ENCODE data around the gene PIK3CB. TPM values are rescaled to one million over a fixed set of nuclear protein-coding genes. Genes with fewer than 3 reads are reported as not detected.

PIK3CB gene
- total RNA-seq, 2 donors from 2014 or later = 51.4 to 53.0 TPM

DNA sequence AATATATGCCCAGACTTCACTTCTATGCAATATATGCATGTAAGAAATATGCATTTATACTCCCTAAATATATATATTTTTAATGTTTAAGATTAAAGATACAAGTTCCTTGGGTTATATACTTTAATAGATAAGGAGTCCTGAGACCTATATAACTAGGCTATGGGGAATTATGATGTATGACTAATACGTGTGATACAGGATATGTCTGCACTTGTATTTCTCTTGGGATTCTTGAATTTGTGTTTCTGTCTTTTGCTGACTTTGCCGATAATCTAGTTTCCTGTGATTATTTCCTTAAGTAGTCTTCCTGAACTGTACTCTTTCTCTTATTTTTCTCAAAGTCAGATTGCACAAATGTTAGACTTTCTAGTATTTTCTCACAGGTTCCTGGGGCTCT lies 109.6 kb downstream of the PIK3CB start:
- Histone ChIP-seq H3K9ac (ENCODE audit: extremely low read depth, low read length, poor library complexity, severe bottlenecking) (no peak overlapping the region), H3K27ac (ENCODE audit: low read depth, low read length) (no peak overlapping the region), H3K9me3 (ENCODE audit: control insufficient read depth, low read length) (no peaks in the 10 kb centered on the region), H3K4me1 (ENCODE audit: control insufficient read depth, insufficient read depth, low read length) (no peaks in the 10 kb centered on the region), H3K4me3 (ENCODE audit: low read length) (no peak overlapping the region), H3K36me3 (ENCODE audit: control insufficient read depth, insufficient read depth, low read length) (peaks cover 67% of the 10 kb centered on the region), H3K27me3 (ENCODE audit: control insufficient read depth, insufficient read depth, low read length, poor library complexity, severe bottlenecking) (no peaks in the 10 kb centered on the region)
- no peak for DNase-seq
- Mint-ChIP-seq H3K36me3 (ENCODE audit: low read depth) (peaks cover 31% of the 10 kb centered on the region), H3K4me1 (no peaks in the 10 kb centered on the region), H3K27ac (no peak overlapping the region), H3K9me3 (no peaks in the 10 kb centered on the region), H3K4me3 (no peak overlapping the region), H3K27me3 (ENCODE audit: insufficient read depth) (no peaks in the 10 kb centered on the region)
- WGBS, 2 experiments (ENCODE audit: insufficient coverage in 1 of 2, insufficient read length in 1 of 2) = 92% methylated on average over 2 of the region's 2 CpGs; no CpG with 5 or more reads in 1 of the 2 experiments
- TF ChIP-seq, protein P1, sequence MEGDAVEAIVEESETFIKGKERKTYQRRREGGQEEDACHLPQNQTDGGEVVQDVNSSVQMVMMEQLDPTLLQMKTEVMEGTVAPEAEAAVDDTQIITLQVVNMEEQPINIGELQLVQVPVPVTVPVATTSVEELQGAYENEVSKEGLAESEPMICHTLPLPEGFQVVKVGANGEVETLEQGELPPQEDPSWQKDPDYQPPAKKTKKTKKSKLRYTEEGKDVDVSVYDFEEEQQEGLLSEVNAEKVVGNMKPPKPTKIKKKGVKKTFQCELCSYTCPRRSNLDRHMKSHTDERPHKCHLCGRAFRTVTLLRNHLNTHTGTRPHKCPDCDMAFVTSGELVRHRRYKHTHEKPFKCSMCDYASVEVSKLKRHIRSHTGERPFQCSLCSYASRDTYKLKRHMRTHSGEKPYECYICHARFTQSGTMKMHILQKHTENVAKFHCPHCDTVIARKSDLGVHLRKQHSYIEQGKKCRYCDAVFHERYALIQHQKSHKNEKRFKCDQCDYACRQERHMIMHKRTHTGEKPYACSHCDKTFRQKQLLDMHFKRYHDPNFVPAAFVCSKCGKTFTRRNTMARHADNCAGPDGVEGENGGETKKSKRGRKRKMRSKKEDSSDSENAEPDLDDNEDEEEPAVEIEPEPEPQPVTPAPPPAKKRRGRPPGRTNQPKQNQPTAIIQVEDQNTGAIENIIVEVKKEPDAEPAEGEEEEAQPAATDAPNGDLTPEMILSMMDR (conservative IDR thresholded peaks at IDR 0.05) = no peak

DNA sequence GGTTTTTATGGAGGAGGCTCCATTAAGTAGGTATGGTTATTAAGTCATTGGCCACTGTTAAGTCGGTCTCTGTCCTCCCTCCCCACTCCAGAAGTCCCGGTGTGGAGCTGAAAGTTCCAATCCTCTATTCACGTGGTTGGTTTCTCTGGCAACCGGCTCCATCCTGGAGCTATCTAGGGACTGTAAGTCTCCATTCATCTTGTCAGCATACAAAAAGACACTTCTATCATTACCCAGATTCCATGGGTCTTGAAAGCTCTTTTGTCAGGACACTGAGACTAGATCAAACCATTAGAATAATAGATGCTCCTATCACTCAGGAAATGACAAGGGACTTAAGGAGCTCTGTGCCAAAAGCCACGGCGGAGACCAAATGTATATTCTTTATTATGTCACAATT lies 110.3 kb downstream of the PIK3CB start:
- Histone ChIP-seq H3K9ac (ENCODE audit: extremely low read depth, low read length, poor library complexity, severe bottlenecking) (no peak overlapping the region), H3K4me3 (ENCODE audit: low read length) (no peak overlapping the region), H3K27me3 (ENCODE audit: control insufficient read depth, insufficient read depth, low read length, poor library complexity, severe bottlenecking) (no peaks in the 10 kb centered on the region), H3K9me3 (ENCODE audit: control insufficient read depth, low read length) (no peaks in the 10 kb centered on the region), H3K27ac (ENCODE audit: low read depth, low read length) (peak overlapping the region; percentile 44), H3K4me1 (ENCODE audit: control insufficient read depth, insufficient read depth, low read length) (no peaks in the 10 kb centered on the region), H3K36me3 (ENCODE audit: control insufficient read depth, insufficient read depth, low read length) (peaks cover 67% of the 10 kb centered on the region)
- Mint-ChIP-seq H3K27me3 (ENCODE audit: insufficient read depth) (no peaks in the 10 kb centered on the region), H3K36me3 (ENCODE audit: low read depth) (peaks cover 34% of the 10 kb centered on the region), H3K4me1 (no peaks in the 10 kb centered on the region), H3K9me3 (no peaks in the 10 kb centered on the region), H3K27ac (no peak overlapping the region), H3K4me3 (no peak overlapping the region)
- TF ChIP-seq, protein P1 (conservative IDR thresholded peaks at IDR 0.05) = no peak
- DNase-seq = no peak
- 63 to 84% methylated on average over 4 to 6 of the region's 6 CpGs for WGBS, 2 experiments (ENCODE audit: insufficient coverage in 1 of 2, insufficient read length in 1 of 2)

DNA sequence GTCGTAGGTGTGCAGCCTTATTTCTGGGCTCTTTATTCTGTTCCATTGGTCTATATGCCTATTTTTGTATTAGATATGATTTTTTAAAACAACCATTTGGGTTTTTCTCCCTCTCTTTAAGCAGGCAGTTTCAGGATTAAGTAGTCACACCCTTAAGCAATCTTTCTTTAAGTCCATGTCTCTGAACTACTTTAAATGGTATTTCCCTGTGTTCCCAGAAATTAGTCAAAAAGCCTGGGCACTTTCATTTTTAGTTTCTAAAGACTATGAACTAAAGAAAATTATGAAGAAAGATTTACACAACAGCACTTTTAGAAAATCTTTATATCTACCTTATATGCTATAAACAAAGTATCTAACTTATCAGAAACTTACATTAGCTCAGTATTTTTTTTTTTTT lies 115.9 kb downstream of the PIK3CB start:
- Mint-ChIP-seq H3K9me3 (no peaks in the 10 kb centered on the region), H3K4me3 (no peak overlapping the region), H3K4me1 (no peaks in the 10 kb centered on the region), H3K27me3 (ENCODE audit: insufficient read depth) (no peaks in the 10 kb centered on the region), H3K27ac (no peak overlapping the region), H3K36me3 (ENCODE audit: low read depth) (peaks cover 35% of the 10 kb centered on the region)
- Histone ChIP-seq H3K36me3 (ENCODE audit: control insufficient read depth, insufficient read depth, low read length) (peaks cover 73% of the 10 kb centered on the region), H3K27ac (ENCODE audit: low read depth, low read length) (no peak overlapping the region), H3K27me3 (ENCODE audit: control insufficient read depth, insufficient read depth, low read length, poor library complexity, severe bottlenecking) (no peaks in the 10 kb centered on the region), H3K9me3 (ENCODE audit: control insufficient read depth, low read length) (no peaks in the 10 kb centered on the region), H3K4me3 (ENCODE audit: low read length) (no peak overlapping the region), H3K9ac (ENCODE audit: extremely low read depth, low read length, poor library complexity, severe bottlenecking) (no peak overlapping the region), H3K4me1 (ENCODE audit: control insufficient read depth, insufficient read depth, low read length) (no peaks in the 10 kb centered on the region)
- WGBS, 2 experiments (ENCODE audit: insufficient coverage in 1 of 2, insufficient read length in 1 of 2) = 100% methylated on average over 1 of the region's 1 CpG; no CpG with 5 or more reads in 1 of the 2 experiments
- TF ChIP-seq, protein P1 (conservative IDR thresholded peaks at IDR 0.05) = no peak
- DNase-seq = no peak

Measured in endodermal cell (in vitro differentiated cells).